Measurements from ENCODE around the gene TRAIP. TPM values are rescaled to one million over a fixed set of nuclear protein-coding genes. Genes with fewer than 3 reads are reported as not detected.
"Not testable (repeated sequence)": the region's sequence is repeated elsewhere in the genome, so short reads cannot be mapped to it uniquely, and the experiment has no call there.

TRAIP gene
- total RNA-seq, 1 donor from 2014 or later: 2.6 TPM

DNA sequence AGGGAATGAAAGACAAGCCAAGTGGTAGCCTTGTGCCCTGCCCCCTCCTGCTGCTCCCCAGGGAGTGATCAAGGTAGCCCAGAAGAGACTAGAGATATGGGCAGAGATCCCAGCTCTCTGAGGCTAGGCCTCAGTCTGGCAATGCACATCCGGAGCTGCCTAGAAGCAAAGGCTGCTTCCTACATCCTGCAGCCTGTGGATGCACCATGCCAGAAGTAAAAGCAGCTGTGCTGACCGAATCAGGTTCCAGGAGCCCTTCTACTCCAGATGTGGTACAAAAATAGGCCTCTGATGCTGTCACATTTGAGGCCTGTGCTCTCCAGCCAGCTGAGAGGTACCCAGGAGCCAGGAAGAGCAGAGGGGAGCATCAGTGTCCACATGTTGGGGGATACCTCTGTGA is 16.0 kb downstream of the TRAIP start:
- Histone ChIP-seq H3K4me3 (ENCODE audit: low read length in 3 of 3) (no peak overlapping the region), H3K9ac (ENCODE audit: low read depth in 1 of 3, low read length in 3 of 3) (peak overlapping the region in 1 of 3 donors; percentile 25), H3K9me3 (ENCODE audit: control insufficient read depth in 3 of 3, low read length in 3 of 3) (no peaks in the 10 kb centered on the region), H3K27me3 (ENCODE audit: control insufficient read depth in 3 of 3, insufficient read depth in 3 of 3, low read length in 3 of 3) (no peaks in the 10 kb centered on the region), H3K4me1 (ENCODE audit: control insufficient read depth in 3 of 3, insufficient read depth in 3 of 3, low read length in 3 of 3) (peaks cover 19 to 23% (median 20%) of the 10 kb centered on the region in 3 donors), H3K36me3 (ENCODE audit: control insufficient read depth in 3 of 3, insufficient read depth in 3 of 3, low read length in 3 of 3) (peaks cover 0 to 2% (median 0%) of the 10 kb centered on the region in 3 donors), H3K27ac (ENCODE audit: low read depth, low read length) (no peak overlapping the region)

DNA sequence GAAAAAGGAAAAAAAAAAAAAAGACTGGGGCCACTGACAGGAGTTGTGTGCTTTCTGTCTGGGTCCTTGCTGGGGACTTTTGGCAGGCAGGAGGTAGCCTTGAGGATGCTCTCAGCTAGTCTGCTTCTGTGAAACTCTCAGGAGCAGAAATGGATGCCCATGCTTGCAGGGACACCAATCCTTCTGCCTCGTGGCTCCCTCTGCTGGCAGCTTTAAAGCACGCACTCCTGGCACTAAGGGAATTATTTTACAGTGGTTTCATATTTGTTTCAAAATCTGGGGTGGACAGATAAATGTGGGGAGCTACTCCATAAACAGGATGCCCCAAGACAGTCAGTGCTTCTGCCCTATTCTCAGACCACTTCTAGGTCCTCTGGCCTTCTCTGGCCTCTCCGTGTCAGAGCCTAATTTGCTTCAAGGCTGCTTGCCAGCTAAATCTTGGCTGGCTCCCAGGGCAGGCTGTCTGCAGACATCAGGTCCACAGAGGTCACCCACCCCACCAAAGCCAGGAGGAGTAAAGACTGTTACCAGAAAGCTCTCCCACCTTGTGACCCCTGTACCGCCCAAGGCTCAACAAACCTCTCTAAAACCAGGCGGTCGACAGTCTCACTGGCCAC is 17.1 kb downstream of the TRAIP start:
- Histone ChIP-seq H3K36me3 (ENCODE audit: control insufficient read depth in 3 of 3, insufficient read depth in 3 of 3, low read length in 3 of 3) (peaks cover 0 to 2% (median 0%) of the 10 kb centered on the region in 3 donors), H3K9ac (ENCODE audit: low read depth in 1 of 3, low read length in 3 of 3) (peak overlapping the region; percentile 59 to 77 (median 61)), H3K27ac (ENCODE audit: low read depth, low read length) (peak overlapping the region; percentile 47), H3K4me1 (ENCODE audit: control insufficient read depth in 3 of 3, insufficient read depth in 3 of 3, low read length in 3 of 3) (peaks cover 19 to 23% (median 20%) of the 10 kb centered on the region in 3 donors), H3K9me3 (ENCODE audit: control insufficient read depth in 3 of 3, low read length in 3 of 3) (no peaks in the 10 kb centered on the region), H3K27me3 (ENCODE audit: control insufficient read depth in 3 of 3, insufficient read depth in 3 of 3, low read length in 3 of 3) (no peaks in the 10 kb centered on the region), H3K4me3 (ENCODE audit: low read length in 3 of 3) (peak overlapping the region; percentile 40 to 56 (median 56))

DNA sequence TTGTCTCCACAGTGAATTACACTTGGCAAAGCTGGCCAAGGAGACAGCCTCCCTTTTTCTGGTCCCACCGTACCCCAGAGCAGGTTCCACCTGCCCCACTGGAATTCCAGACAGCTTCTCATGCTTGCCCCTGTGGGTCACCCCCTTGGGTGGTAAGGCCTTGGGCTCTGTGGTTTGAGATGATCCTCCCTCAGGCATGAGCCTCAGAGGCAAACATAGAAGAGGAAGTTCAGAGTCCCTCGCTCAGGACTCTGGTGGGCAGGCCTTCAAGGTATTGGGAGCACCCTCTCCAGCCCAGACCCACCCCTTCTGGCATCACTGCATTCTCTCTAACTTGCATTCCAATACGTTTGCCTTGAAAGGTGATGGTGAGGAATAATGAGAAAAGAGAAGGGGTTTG is 25.0 kb downstream of the TRAIP start:
- H3K4me1 ChIP-seq (ENCODE audit: control insufficient read depth in 3 of 3, insufficient read depth in 3 of 3, low read length in 3 of 3): no peaks in the 10 kb centered on the region
- peaks cover 0 to 17% (median 11%) of the 10 kb centered on the region in 3 donors for H3K36me3 ChIP-seq (ENCODE audit: control insufficient read depth in 3 of 3, insufficient read depth in 3 of 3, low read length in 3 of 3)
- H3K27me3 ChIP-seq (ENCODE audit: control insufficient read depth in 3 of 3, insufficient read depth in 3 of 3, low read length in 3 of 3): no peaks in the 10 kb centered on the region
- H3K4me3 ChIP-seq (ENCODE audit: low read length in 3 of 3): no peak overlapping the region
- no peaks in the 10 kb centered on the region for H3K9me3 ChIP-seq (ENCODE audit: control insufficient read depth in 3 of 3, low read length in 3 of 3)
- H3K27ac ChIP-seq (ENCODE audit: low read depth, low read length): no peak overlapping the region
- no peak overlapping the region for H3K9ac ChIP-seq (ENCODE audit: low read depth in 1 of 3, low read length in 3 of 3)

DNA sequence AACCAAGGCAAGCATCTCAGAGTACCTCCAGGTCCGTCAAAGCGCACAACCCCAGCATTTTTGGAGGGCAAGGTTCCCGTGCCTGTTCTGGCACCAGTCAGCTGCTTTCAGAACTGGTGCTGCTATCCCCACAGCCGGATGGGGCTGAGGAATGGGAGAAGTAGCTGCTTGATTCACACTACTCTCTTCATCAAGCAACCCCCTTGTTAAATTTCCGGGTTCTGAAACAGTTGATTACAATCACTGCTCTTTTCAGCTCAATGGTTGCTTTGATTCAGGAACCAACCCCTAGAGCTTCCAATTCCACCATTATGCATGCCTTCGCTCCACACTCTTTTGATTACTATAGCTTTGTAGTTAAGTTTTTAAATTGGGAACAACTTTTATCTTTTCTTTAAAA is 30.3 kb downstream of the TRAIP start:
- Histone ChIP-seq H3K4me1 (ENCODE audit: control insufficient read depth in 3 of 3, insufficient read depth in 3 of 3, low read length in 3 of 3) (no peaks in the 10 kb centered on the region), H3K4me3 (ENCODE audit: low read length in 3 of 3) (no peak overlapping the region), H3K9me3 (ENCODE audit: control insufficient read depth in 3 of 3, low read length in 3 of 3) (no peaks in the 10 kb centered on the region), H3K27ac (ENCODE audit: low read depth, low read length) (no peak overlapping the region), H3K9ac (ENCODE audit: low read depth in 1 of 3, low read length in 3 of 3) (no peak overlapping the region), H3K36me3 (ENCODE audit: control insufficient read depth in 3 of 3, insufficient read depth in 3 of 3, low read length in 3 of 3) (peaks cover 0 to 11% (median 3%) of the 10 kb centered on the region in 3 donors), H3K27me3 (ENCODE audit: control insufficient read depth in 3 of 3, insufficient read depth in 3 of 3, low read length in 3 of 3) (no peaks in the 10 kb centered on the region)

DNA sequence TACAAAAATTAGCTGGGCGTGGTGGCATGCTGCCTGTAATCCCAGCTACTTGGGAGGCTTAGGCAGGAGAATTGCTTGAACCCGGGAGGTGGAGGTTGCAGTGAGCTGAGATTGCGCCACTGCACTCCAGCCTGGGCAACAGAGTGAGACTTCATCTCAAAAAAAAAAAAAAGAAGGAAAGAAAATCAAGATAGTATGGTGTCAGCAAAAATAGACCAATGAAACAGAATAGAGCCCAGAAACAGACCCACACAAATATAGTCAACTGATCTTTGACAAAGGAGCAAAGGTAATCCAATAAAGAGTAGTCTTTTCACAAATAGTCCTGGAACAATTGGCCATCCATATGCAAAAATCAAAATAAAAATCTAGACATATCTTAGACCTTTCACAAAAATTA is 33.2 kb downstream of the TRAIP start:
- H3K9ac ChIP-seq (ENCODE audit: low read depth in 1 of 3, low read length in 3 of 3); H3K27ac ChIP-seq (ENCODE audit: low read depth, low read length); H3K9me3 ChIP-seq (ENCODE audit: control insufficient read depth in 3 of 3, low read length in 3 of 3); H3K4me3 ChIP-seq (ENCODE audit: low read length in 3 of 3); H3K27me3 ChIP-seq (ENCODE audit: control insufficient read depth in 3 of 3, insufficient read depth in 3 of 3, low read length in 3 of 3); H3K36me3 ChIP-seq (ENCODE audit: control insufficient read depth in 3 of 3, insufficient read depth in 3 of 3, low read length in 3 of 3); H3K4me1 ChIP-seq (ENCODE audit: control insufficient read depth in 3 of 3, insufficient read depth in 3 of 3, low read length in 3 of 3): not testable (repeated sequence)

- Histone ChIP-seq H3K4me1 (ENCODE audit: control insufficient read depth in 3 of 3, insufficient read depth in 3 of 3, low read length in 3 of 3) (peaks cover 23 to 30% (median 24%) of the 10 kb centered on the region in 3 donors), H3K4me3 (ENCODE audit: low read length in 3 of 3) (peak within 1 kb of the TSS; percentile 85 to 88 (median 88)), H3K9ac (ENCODE audit: low read depth in 1 of 3, low read length in 3 of 3) (peak within 1 kb of the TSS; percentile 72 to 83 (median 81)), H3K9me3 (ENCODE audit: control insufficient read depth in 3 of 3, low read length in 3 of 3) (no peaks in the 10 kb centered on the region), H3K36me3 (ENCODE audit: control insufficient read depth in 3 of 3, insufficient read depth in 3 of 3, low read length in 3 of 3) (peaks cover 10 to 16% (median 14%) of the 10 kb centered on the region in 3 donors), H3K27ac (ENCODE audit: low read depth, low read length) (peak within 1 kb of the TSS; percentile 73), H3K27me3 (ENCODE audit: control insufficient read depth in 3 of 3, insufficient read depth in 3 of 3, low read length in 3 of 3) (no peaks in the 10 kb centered on the region)
Observed at GRCh38 chr3:49813497-49814174, 42.7 kb downstream of the TRAIP start, which contains the start of gene UBA7. Gene UBA7 (minus strand): TSS chr3:49813953. CDS start chr3:49813787, 166 bp downstream.

- H3K4me1 ChIP-seq (ENCODE audit: control insufficient read depth in 3 of 3, insufficient read depth in 3 of 3, low read length in 3 of 3): peaks cover 23 to 34% (median 27%) of the 10 kb centered on the region in 3 donors
- H3K27me3 ChIP-seq (ENCODE audit: control insufficient read depth in 3 of 3, insufficient read depth in 3 of 3, low read length in 3 of 3): no peaks in the 10 kb centered on the region
- H3K4me3 ChIP-seq (ENCODE audit: low read length in 3 of 3): peak overlapping the region; percentile 85 to 88 (median 88)
- peak overlapping the region; percentile 73 for H3K27ac ChIP-seq (ENCODE audit: low read depth, low read length)
- peaks cover 10 to 16% (median 14%) of the 10 kb centered on the region in 3 donors for H3K36me3 ChIP-seq (ENCODE audit: control insufficient read depth in 3 of 3, insufficient read depth in 3 of 3, low read length in 3 of 3)
- H3K9ac ChIP-seq (ENCODE audit: low read depth in 1 of 3, low read length in 3 of 3): peak overlapping the region; percentile 72 to 83 (median 81)
- H3K9me3 ChIP-seq (ENCODE audit: control insufficient read depth in 3 of 3, low read length in 3 of 3): no peaks in the 10 kb centered on the region
Observed at GRCh38 chr3:49812916-49813496, 43.4 kb downstream of the TRAIP start.

DNA sequence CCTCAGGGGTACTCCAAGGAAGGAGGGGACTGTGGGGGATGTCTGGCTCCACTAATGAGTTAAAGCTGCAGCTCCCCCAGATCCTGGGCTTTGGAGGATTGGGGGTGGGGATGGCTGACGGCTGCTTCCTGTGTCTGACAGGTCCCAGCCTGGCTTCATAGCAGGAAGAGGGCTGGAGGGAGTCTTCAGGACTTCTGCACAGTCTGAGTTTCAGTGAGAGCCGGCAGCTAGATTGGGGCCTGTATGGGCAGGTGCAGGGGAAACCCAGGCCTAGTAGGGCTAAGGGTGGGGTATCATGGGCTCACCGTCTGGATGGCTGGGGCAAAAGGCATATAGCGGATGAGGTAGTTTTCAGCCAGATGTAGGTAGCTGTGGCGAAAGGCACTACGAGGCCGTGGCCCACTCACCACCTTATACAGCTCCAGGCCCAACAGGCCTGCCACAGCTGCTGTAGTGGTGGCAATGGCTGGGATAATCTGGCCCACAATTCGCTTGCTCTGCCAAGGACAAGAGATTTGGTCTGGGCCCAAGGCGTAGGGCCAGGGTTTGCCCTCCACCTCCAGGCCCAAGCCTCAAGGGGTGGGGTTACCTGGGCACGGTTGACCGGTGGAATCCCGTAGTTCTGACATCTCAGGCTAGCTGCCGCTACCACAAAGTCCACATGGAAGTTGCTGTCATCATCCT is 48.8 kb downstream of the TRAIP start:
- H3K4me3 ChIP-seq (ENCODE audit: low read length in 3 of 3): no peak overlapping the region
- peak overlapping the region in 1 of 3 donors; percentile 25 for H3K9ac ChIP-seq (ENCODE audit: low read depth in 1 of 3, low read length in 3 of 3)
- H3K27ac ChIP-seq (ENCODE audit: low read depth, low read length): peak overlapping the region; percentile 11
- H3K36me3 ChIP-seq (ENCODE audit: control insufficient read depth in 3 of 3, insufficient read depth in 3 of 3, low read length in 3 of 3): peaks cover 10 to 16% (median 12%) of the 10 kb centered on the region in 3 donors
- peaks cover 48 to 60% (median 52%) of the 10 kb centered on the region in 3 donors for H3K4me1 ChIP-seq (ENCODE audit: control insufficient read depth in 3 of 3, insufficient read depth in 3 of 3, low read length in 3 of 3)
- H3K9me3 ChIP-seq (ENCODE audit: control insufficient read depth in 3 of 3, low read length in 3 of 3): no peaks in the 10 kb centered on the region
- H3K27me3 ChIP-seq (ENCODE audit: control insufficient read depth in 3 of 3, insufficient read depth in 3 of 3, low read length in 3 of 3): no peaks in the 10 kb centered on the region

- Histone ChIP-seq H3K4me3 (ENCODE audit: low read length in 3 of 3) (peak overlapping the region in 1 of 3 donors; percentile 23), H3K27ac (ENCODE audit: low read depth, low read length) (peak overlapping the region; percentile 62), H3K9ac (ENCODE audit: low read depth in 1 of 3, low read length in 3 of 3) (peak overlapping the region in 1 of 3 donors; percentile 16), H3K9me3 (ENCODE audit: control insufficient read depth in 3 of 3, low read length in 3 of 3) (no peaks in the 10 kb centered on the region), H3K27me3 (ENCODE audit: control insufficient read depth in 3 of 3, insufficient read depth in 3 of 3, low read length in 3 of 3) (no peaks in the 10 kb centered on the region), H3K36me3 (ENCODE audit: control insufficient read depth in 3 of 3, insufficient read depth in 3 of 3, low read length in 3 of 3) (peaks cover 10 to 12% (median 12%) of the 10 kb centered on the region in 3 donors), H3K4me1 (ENCODE audit: control insufficient read depth in 3 of 3, insufficient read depth in 3 of 3, low read length in 3 of 3) (peaks cover 45 to 56% (median 49%) of the 10 kb centered on the region in 3 donors)
Observed at GRCh38 chr3:49806850-49807249, 49.5 kb downstream of the TRAIP start.
